GM12865 (cell line): Measurements from ENCODE around the gene CERS2.
A peak's percentile ranks its signal among the peaks of the same experiment; 100 is the strongest.

Experiments used
- DNase-seq: peaks from one replicate; pipeline ENCODE4 v3.0.0; 2010; ENCODE audit warnings: low read depth
- H3K4me3 ChIP-seq: 2 replicates; pipeline ENCODE4 v1.5.1; 2011; ENCODE audit warnings: mild to moderate bottlenecking, low read depth, low read length, control low read depth
- CTCF ChIP-seq: IDR thresholded peaks from 2 replicates; pipeline ENCODE4 v1.5.1; 2011; ENCODE audit warnings: low read length, control low read depth, low read depth, inconsistent platforms; ENCODE audit not compliant: insufficient read depth; ENCODE audit errors: missing control alignments

The CERS2 gene

DNA sequence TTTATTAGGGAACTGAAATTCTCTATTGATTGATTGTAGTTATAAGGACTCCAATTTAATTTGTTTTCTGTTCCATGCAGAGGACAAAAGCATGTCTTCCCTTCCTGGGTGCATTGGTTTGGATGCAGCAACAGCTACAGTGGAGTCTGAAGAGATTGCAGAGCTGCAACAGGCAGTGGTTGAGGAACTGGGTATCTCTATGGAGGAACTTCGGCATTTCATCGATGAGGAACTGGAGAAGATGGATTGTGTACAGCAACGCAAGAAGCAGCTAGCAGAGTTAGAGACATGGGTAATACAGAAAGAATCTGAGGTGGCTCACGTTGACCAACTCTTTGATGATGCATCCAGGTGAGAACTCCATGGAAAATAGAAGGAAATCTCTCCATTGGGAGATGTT lies 47.0 kb downstream of the CERS2 start:
- no peak for DNase-seq
- no peak for TF ChIP-seq CTCF
- H3K4me3 ChIP-seq: no peak overlapping the region

DNA sequence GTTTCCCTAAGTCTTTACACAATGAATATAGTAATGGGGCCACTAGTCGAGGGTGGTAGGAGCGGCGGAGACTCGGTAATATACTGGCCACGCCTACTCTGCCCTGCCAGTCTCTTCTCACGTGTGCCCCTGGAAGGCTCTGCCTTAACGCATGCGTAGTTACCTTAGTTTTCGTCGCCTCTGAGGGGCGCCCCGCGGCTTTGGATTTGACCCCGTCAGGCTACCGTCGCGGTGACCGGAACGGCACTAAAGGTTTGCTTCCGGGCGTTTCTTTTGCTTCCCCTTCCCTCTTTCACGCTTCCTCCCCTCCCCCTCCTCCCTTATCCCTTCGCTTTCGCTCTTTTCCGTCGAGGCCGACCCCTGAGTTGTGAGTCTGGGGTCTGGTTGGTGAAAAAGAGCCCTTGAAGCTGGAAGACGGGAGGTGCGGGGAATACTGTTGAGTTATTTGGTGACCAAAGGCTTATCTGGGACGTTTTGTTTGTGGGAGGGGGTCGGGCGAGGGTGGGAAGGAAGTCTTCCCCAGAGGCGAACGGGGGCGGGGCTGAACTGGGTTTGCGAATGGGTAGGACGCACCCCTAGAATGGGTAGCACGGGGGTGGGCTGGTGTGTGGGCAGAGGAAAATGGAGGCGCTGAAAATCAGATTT lies 48.4 kb downstream of the CERS2 start, which contains the start of gene SETDB1:
Gene SETDB1, plus strand, starts transcription at position 267 of the 645 bp plus-strand sequence. CDS start 1,352 bp downstream, outside the sequence.
- TF ChIP-seq CTCF: peak; percentile 4
- DNase-seq: peak; percentile 99
- H3K4me3 ChIP-seq: peak within 1 kb of the TSS; percentile 90

- DNase-seq: peak; percentile 64
- peak overlapping the region; percentile 90 for H3K4me3 ChIP-seq
- no peak for TF ChIP-seq CTCF
Observed at GRCh38 chr1:150925080-150925479, 49.6 kb downstream of the CERS2 start.

GRCh38 chr1:150922519-150922975 lies 52.1 kb downstream of the CERS2 start:
- DNase-seq: peak; percentile 92
- no peak overlapping the region for H3K4me3 ChIP-seq
- peak; percentile 83 for TF ChIP-seq CTCF

- H3K4me3 ChIP-seq: no peak overlapping the region
- TF ChIP-seq CTCF: no peak
- DNase-seq: no peak
Observed at GRCh38 chr1:150917387-150917786, 57.2 kb downstream of the CERS2 start.
